ENCODE data around the gene ARL6IP6.
A peak's percentile ranks its signal among the peaks of the same experiment; 100 is the strongest.
"Not testable (repeated sequence)": the region's sequence is repeated elsewhere in the genome, so short reads cannot be mapped to it uniquely, and the experiment has no call there.

ARL6IP6 gene

DNA sequence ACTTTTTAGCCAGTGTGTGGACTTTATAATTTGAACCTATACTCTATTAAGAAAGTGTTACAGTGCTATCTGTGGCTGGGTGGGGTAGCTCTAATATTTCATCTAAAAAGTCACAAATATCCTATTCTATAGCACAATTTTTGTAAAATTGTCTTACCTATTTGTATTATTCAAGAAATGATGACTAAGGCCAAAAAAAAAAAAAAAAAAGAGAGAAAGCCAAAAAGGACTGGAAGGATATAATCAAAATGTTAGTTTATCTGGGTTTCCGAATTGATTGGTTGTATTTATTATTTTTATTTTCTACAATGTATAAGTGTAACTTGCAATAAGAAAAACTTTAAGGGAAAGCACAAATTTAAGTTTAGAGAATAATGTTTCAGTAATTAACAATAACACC is 5.5 kb downstream of the ARL6IP6 start:
- no peak for DNase-seq

DNA sequence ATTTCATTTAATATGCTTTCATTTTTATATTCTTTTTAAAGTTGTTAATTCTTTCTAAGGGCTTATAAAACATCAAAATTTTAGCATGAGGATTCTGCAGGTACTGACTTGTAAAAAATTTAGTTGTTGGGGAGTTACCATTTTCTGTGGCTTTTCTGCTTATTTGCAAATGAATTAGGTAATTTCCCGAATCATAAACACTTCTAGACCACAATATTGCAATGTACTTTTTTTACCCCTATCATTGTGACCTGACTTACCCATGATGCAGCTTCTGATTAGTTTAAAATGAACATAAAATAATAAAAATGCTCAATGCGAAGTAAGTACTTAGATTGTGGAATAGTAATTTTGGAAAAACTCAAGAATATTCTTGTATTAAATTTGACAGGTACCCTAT is 11.4 kb downstream of the ARL6IP6 start:
- DNase-seq: no peak

DNA sequence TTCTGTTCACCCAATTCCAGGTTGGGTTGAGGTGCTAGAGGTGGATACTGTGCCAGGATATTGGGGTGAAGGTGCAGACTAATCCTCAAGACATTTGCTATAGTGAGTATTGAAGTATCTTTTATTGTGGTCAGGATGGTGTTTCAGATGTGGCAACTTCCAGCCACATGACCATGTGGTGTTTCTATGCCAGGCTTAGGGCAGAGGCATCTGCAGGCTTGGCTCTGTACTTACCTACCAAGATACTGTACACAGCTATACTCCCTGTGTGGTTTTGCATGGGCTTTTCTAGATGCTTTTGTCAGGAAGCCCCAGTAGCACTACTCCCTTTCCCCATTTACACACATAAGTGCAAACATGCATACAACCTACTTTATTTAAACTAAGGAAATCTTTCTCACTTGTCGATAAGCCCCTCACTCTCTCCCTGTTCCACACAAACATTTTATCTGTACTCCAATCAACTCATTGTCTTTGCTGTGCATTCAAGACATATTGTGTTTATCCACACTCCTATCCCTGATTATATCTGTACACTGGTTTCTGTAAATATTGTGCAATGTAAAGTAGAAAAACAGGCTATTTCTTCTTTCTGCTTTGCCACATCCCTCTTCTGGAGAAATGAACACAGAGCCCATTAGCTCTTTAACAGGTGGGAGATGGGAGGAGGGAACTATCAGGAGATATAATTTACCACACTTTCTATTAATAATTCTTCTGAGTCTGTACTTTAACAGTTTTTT is 12.3 kb downstream of the ARL6IP6 start:
- DNase-seq: no peak

DNA sequence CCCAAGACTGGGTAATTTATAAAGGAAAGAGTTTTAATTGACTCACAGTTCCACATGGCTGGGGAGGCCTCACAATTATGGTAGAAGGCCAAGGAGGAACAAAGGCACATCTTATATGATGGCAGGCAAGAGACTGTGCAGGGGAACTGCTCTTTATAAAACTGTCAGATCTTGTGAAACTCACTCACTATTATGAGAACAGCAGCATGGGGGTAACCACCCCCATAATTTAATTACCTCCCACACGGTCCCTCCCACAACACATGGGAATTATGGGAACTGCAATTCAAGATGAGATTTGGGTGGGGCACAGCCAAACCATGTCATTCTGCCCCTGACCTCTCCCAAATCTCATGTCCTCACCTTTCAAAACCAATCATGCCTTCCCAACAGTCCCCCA is 19.1 kb downstream of the ARL6IP6 start:
- not testable (repeated sequence) for DNase-seq

DNA sequence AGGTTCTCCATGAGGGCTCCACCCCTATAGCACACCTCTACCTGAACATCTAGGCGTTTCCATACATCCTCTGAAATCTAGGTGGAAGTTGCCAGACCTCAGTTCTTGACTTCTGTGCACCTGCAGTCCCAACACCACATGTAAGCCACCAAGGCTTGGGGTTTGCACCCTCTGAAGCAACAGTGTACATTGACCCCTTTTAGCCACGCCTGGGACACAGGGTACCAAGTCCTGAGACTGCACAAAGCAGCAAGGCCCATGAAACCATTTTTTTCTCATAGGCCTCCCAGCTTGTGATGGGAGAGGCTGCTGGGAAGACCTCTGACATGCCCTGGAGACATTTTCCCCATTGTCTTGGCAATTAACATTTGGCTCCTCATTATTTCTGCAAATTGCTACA is 20.0 kb downstream of the ARL6IP6 start:
- DNase-seq: no peak

DNA sequence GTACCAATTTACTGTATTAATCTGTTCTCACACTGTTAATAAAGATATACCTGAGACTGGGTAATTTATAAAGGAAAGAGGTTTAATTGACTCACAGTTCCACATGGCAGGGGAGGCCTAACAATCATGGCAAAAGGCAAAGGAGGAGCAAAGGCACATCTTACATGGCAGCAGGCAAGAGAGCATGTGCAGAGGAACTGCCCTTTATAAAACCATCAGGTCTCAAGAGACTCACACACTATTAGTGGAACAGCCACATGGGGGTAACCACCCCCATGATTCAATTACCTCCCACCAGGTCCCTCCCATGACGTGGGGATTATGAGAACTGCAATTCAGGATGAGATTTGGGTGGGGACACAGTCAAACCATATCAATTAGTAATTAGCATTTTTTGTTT is 21.3 kb downstream of the ARL6IP6 start:
- DNase-seq: not testable (repeated sequence)

DNA sequence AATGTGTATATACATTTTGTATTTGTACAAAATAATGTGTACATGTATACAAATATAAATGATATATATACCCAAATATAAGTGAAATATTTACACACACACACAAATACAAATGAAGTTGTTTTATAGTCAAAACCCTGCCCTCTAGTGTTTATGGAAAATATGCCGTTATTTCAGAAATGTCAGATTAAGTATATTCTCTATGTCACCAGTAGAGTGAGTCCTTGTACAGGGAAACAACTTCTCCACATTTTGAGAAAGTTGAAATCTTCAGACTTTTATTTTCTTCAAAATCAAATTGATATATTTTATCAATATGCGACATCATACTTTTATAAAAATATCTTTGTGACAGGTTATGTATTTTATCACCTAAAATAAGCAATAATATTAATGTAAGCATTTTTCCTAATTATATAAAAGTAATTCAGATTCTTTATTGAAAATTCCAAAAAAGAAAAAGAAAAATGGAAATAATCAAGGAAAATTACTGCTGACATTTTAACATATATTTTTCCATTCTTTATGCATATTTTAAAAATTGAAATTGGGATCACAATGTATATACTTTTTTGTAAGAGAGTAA is 22.4 kb downstream of the ARL6IP6 start:
- DNase-seq: peak; percentile 61

DNA sequence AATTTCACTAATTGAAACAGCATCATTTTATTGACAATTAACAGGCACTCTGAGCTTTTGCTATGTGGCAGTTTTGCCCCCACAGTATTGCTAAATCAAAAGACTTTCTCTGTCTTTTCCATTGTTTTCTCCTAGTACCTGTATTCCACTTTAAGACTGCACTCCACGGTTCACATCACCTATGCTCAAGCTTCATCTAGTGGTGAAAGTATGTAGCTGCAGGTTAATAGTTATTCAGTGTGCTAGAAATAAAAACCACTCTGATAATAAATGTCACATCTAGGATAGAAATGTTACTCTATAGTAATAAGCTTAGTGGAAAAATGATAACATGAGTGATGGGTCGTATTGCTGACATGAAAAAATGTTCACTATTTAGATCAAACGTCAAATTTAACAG is 24.6 kb downstream of the ARL6IP6 start:
- DNase-seq: no peak

DNA sequence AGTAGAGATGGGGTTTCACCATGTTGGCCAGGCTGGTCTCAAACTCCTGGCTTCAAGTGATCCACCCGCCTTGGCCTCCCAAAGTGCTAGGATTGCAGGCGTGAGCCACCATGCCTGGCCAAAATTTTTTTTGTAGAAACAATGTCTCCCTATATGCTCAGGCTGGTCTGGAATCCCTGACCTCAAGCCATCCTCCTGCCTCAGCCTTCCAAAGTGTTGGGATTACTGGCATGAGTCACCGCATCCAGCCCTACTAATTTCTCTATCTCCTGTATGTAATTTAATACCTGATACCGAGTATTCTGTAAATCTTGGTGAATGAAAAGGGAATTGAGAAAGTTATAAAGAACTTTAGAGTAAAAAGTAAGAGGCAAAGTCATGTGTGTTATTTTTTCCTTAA is 29.3 kb downstream of the ARL6IP6 start:
- DNase-seq: peak; percentile 56

DNA sequence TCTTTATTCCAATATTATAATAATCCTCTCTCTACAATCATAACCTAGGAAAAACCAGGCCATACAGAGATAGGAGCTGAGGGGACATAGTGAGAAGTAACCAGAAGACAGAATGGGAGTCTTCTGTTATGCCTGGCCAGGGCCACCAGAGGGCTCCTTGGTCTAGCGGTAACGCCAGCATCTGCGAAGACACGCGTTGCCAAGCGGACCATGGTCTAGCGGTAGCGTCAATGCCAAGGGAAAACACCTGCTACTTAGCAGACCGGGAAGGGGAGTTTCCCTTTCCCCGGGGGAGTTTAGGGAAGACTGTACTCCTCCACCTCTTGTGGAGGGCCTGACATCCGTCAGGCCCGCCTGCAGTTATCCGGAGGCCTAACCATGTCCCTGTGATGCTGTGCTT is 36.6 kb downstream of the ARL6IP6 start:
- peak; percentile 12 for DNase-seq

DNA sequence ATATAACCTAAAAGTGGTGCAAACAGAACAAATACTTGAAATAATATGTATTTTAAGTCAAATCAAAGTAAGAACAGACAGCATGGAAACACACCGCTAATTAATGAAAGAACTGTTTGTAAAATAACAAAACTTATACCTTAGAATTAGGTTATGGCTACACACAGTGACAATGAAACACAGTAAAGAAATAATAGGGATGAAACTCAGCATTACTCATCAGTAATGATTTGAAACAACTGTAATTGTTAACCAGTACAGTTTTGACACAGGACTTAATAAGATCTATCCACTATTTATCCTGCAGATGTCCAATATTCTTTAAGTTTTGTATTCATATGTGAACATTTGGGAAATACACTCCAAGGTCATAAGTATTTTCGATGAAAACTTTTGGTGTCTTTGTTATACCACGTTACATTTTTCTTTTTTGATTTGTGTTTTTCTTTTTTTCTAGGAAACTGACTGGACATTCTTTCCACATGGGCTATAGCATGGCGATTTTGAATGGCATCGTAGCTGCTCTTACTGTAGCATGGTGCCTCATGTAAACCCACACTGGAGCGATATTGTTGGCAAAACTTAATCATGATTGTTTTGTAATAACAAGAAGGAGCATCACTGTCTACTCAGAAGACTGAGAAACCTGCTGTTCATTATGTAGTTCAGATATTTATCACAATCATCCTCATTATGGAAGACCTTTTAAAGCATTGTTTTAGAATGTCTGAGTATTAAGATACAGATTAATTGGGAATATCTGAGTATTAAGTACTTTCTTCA is 41.1 kb downstream of the ARL6IP6 start:
- DNase-seq: no peak

DNA sequence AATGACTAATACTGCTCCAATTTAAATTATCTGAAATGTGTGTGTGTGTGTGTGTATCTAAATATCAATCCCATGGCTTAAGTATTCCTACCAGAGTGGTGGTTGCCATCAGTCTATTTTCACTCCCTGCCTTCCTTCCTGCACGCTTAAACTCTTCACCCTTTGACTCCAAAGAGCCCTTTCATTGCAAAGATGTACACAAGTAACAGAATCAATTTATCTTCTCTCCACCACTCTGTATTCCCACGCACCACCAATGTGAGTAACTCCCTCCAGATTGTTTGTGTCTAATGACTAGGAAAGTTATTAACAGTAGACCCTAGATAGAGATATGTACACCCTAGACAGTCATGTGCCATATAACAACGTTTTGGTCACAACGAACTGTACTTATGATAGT is 42.8 kb downstream of the ARL6IP6 start:
- DNase-seq: no peak

DNA sequence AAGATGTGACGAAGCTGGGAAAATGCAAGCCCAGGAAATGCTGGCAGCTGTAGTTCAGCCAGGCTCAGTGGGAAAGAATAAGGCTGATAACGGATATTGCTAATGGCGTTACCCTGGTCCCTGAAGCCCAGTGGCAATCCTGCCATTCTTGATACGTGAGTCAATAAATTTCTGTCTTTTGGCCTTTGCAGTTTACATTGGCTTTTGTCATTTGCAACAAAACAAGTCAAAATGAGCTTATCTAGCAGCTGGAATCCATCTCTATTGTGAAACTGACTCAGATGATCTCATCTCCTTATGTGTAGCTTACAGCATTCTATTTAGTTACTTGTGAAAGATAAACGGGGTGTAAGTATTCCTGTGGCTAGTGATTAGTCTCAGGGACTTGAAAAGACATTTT is 43.8 kb downstream of the ARL6IP6 start:
- peak; percentile 91 for DNase-seq

DNA sequence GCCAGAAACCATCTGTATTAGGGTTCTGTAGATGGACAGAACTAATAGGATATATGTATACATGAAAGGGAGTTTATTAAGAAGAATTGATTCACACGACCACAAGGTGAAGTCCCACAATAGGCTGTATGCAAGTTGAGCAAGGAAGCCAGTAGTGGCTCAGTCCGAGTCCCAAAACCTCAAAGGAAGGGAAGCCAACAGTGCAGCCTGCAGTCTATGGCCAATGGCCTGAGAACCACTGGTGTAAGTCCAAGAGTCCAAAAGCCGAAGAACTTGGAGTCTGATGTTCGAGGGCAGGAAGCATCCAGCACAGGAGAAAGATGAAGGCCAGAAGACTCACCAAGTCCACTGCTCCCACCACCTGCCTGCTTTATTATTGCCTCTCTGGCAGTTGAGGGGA is 44.8 kb downstream of the ARL6IP6 start:
- not testable (repeated sequence) for DNase-seq

DNA sequence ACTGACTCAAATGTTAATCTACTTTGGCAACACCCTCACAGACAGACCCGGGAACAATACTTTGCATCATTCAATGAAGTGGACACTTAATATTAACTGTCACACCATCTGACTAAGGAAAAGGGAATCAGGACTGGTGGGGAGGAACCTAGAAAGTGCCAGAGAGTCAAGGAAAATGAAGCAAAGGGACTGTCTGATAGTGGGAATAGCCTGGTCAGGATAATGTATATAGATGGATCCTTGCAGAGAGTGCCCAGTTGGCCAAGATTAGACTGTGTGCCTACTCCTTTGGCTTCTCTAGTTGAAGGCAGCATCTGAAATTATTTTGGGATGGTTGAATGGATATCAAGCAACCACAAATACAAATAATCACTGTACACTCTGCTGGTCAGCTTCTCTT is 45.2 kb downstream of the ARL6IP6 start:
- no peak for DNase-seq

DNA sequence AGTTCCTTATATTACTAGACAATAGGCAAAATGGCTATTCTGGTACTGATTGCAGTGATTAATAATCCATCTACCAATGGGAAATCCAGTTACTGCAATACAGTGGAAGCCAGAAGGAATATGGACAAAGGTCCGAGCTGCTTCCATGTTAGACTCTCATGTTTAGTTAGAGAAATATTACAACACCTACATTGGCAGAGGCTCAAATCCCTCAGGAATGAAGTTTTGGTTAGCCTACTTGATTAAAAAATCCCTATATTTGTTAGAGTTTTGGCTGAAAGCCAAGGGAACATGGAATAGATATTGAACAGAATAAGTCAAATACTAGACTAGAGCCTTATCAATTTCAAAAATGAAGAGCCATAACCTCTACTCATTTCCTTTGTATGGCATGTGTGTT is 48.5 kb downstream of the ARL6IP6 start:
- peak; percentile 15 for DNase-seq

DNA sequence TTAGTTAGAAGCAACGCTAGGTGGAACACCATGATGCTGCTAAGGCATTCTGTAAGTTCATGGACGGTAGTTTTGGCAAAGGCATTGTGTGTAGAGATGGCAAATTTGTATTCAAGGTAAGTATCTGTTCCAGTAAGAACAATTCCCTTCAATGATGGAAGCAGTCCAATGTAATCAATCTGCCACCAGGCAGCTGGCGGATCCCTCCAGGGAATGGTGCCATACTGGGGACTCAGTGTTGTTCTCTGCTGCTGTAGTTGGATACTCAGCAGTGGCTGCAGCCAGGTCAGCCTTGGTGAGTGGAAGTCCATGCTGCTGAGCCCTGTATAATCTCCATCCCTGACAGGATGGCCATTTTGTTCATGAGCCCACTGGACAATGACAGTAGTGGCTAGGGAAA is 62.8 kb downstream of the ARL6IP6 start:
- DNase-seq: no peak

DNA sequence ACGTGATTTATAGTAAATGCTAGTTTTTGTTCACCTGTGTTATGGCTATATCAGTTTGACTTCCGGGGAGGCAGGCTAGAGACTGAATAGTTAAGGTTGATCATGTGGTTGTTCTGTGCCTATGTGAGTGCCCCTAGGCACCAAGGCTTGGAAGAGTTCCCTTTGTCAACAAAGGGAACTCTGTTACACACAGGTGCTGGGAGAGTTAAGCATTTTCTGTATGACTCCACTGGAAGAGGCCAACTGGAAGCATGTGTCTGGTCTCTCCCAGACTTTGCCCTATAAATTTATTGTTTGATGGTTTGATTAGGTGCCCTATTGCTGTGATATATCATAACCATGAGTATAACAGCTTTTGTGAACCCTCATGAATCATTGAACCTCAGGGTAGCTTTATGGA is 63.8 kb downstream of the ARL6IP6 start:
- DNase-seq: no peak

DNA sequence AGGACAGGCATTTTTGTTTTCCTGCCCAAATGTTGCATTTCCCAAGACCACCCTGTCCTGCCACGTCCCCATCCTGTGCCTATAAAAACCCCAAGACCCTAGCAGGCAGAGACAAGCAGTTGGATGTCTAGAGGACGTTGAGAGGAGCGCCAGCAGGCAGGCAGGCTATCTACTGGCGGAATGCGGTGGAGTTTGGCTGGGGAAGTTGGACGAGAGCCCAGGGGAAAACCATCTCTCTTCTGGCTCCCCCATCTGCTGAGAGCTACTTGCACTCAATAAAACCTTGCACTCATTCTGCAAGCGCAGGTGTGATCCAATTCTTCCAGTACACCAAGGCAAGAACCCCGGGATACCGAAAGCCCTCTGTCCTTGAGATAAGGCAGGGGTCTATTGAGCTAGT is 72.5 kb downstream of the ARL6IP6 start:
- DNase-seq: no peak

DNA sequence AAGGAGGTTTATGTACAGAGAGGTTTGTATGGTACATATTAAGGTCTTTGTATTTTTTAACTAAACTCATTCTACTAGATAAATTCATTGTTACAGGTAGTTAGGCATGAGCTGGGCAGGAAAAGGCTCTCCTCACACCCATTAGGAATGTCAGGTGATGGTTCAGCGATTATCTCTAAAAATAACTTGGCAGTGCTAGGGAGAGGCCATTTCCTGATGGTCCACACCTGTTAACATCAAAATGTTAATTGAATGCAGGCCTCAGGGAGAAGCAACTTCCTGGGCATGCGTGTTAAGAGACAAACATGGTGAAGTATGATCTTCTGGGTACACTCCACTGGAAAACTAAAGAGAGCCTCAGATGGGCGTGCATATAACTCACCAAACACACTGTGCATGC is 73.6 kb downstream of the ARL6IP6 start:
- DNase-seq: no peak

DNA sequence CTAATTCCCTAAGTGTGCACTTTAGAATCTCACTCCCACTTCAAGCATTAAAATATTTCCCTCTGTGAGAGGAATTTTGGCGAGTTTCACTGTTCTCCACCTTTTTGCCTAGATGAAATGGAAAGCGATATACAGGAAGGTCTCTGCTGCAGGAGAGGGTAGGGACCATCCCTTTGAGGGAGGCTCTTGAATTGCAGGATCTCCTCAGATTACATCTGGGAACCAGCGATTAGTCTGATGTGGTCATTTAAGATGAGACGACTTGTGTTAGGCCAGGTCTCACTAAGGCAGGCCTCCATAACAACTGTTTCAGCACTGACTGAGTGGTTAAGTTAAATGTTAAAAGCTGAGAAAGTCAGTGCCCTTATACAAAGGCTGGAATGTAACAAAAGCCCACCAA is 74.6 kb downstream of the ARL6IP6 start:
- no peak for DNase-seq

DNA sequence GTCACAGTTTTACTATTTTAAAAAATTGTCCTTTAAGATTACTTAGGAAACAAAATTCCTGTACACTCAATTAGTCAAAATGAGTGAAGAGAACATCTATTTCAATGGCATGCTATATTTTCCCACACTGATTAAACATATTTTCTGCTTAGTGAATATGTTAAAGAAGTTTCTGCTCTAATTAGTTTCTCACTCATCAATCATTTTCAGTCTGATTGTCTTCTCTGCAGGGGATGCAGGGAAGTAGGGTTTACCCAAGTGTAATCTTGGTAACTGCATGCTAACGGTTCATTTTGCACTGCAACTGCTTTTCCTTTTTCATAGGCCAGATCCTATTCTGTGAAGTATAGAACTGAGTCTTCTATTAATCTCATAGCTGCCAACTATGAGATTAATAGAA is 78.5 kb downstream of the ARL6IP6 start:
- no peak for DNase-seq

DNA sequence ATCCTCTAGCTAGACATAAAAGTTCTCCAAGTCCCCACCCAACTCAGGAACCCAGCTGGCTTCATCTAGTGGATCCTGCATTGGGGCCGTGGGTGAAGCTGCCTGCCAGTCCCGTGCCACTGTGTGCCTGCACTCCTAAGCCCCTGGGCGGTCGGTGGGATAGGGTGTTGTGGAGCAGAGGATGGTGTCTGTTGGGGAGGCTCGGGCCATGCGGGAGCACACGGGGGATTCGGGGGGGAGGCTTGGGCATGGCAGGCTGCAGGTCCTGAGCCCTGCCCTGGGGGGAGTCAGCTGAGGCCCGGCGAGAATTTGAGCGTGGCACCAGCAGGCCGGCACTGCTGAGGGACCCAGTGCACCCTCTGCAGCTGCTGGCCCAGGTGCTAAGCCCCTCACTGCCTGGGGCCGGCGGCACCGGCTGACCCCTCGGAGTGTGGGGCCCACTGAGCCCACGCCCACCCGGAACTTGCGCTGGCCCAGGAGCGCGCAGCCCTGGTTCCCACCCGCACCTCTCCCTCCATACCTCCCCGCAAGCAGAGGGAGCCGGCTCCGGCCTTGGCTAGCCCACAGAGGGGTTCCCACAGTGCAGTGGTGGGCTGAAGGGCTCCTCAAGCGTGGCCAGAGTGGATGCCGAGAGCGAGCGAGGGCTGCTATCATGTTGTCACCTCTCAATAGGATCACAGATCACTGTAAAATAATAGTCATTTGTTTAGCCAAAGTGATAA is 86.4 kb downstream of the ARL6IP6 start:
- DNase-seq: no peak

DNA sequence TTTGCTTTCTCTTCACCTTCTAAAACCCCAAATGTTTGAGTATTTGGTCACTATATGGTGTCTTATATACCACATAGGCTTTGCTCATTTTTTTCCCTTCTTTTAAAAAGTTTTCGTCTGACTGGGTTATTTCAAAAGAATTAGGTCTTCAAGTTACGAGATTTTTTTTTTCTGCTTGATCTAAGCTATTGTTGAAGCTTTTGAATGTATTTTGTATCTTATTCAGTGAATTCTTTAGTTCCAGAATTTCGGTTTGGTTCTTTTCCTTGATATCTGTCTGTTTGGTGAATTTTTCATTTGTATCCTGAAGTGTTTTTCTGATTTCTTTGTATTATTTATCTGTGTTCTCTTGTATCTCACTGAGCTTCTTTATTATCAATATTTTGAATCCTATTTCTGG is 93.5 kb downstream of the ARL6IP6 start:
- no peak for DNase-seq
